Activated CD4-positive, alpha-beta T cell treated with anti-CD3 and anti-CD28 coated beads, Interleukin-2, amount 50 U/mL, for 48 hours (primary cell): ENCODE data around the gene KIT.

ENCODE experiments used
- DNase-seq, 2 experiments: peaks; one replicate each; pipeline ENCODE4 v3.0.0-alpha.2; 2020

KIT gene

GRCh38 chr4:54661169-54661568, 3.4 kb downstream of the KIT start:
- no peak for DNase-seq

DNA sequence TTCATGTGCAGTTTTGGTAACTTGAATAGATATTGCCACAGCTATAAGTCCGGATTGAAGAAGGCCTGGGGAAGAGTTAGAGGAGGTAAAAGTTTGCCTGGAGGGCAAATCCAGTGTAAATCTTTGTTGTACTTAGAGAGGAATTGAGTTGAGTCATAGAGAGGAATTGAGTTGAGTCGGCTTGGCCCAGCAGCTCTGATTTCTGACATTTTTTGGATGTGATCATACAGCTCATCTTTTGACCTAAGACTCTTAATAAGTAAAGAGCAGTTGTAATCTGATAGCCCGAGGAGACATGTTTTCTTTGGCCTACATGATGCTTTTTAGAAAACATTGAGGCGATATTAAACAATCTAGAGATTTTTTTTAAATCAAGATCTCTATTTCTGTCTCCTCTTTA, 3.9 kb downstream of the KIT start:
- DNase-seq: no peak

DNA sequence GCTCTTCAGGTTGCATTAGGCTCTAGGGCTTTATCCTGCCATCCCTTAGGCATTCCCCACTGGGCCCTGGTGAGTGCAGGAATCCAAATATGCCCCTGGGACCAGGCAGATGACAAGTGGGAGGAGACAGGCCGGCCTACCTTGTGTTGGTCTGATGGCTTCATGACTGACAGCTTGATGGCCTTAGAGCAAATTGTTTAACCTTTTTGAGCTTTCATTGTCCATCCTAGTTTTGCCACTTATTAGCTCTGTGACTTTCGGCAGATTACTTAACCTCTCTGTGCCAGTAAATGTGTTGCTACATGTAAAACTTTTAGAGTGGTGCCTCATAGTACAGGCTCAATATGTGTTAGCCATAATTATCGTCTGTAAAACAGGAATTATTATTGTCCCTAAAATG, 4.4 kb downstream of the KIT start:
- DNase-seq: no peak

- no peak for DNase-seq
These were observed 5.3 kb downstream of the KIT start for GRCh38 chr4:54662901-54663585.

DNA sequence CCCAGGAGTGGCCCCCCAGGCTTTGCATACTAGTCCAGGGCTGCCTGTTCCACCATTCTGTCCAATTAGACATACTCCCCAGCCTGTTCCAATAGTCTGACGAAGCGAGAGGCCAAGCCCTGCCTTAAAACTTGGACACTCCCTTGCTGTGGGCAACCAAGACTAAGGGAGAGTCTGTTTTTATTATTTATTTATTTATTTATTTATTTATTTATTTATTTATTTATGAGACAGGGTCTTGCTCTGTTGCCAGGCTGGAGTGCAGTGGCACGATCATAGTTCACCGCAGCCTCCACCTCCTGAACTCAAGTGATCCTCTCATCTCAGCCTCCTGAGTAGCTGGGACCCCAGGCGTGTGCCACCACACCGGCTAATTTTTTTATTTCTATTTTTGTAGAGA, 6.6 kb downstream of the KIT start:
- DNase-seq: no peak

- no peak for DNase-seq
These were observed 10.4 kb downstream of the KIT start for GRCh38 chr4:54668014-54668611.

DNA sequence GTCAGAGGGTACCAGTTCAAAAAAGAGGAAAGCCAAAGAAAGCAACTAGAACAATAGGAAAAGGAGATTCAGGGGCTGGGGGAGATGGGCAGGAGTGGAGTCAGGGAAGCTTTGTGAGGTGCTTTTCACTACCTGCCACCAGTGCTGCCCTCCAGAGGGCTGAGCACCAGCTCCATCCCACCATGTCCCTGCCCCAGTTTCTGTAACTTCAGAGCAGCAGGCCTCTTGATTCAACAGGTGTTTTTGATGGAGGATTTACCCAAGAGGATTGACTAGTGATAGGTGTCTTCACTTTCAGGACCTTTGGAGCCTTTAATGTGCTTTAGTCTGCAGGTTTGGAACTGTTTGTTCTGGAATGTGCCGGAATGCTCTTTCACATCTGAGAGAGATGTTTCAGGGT, 12.1 kb downstream of the KIT start:
- no peak for DNase-seq

DNA sequence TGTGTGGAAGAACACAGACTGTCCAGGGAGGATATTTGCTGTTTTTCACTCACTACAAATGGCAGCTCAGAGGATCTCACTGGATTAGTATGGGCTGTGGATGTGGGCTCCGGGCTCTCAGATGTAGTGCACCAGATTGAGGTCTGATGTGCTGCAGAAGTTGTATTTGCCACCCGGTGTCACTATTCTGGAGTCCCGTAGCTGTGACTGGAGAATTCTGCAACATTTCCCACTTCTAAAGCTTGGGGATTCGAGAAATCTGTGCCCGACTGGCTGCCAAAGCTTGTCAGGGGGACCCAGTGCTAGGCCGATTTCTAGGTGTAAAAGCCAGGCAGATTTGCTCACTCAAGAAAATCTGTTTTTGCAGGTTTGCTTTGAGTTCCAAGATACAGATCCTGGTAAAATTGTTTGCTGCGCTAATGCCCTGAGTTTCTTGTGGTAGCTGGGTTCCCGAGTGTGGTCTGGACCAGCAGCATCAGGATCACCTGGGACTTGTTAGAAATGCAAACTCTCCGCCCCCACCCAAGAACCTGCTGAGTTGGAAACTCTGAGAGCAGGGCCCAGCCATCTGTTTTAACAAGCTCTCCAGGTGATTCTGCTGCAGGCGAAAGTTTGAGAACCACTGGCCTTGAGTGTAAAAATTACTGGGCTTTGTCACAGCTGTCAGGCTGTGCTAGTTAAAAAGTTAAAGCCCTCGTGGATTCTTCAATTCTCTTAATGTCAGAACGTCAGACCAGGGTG, 18.1 kb downstream of the KIT start:
- DNase-seq: no peak

GRCh38 chr4:54676658-54677057, 18.9 kb downstream of the KIT start:
- no peak for DNase-seq

DNA sequence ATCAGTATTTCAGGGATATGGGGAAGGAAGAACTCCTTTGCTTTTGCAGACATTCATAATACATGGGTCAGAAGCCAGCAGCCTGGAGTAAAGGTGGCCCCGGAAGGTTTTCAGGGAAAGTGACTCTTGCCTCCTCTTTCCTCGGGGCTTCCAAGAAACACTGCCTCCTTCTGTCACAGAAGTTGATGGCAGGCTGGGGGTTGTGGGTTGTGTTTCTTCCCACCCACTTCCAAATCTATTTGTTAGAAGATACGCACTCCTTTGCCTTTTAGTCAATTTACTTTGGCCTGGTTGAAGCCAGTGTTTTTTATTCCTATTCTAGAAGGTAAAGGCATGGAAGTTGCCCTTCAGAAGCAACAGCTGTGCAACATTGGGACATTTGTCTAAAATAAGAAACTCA, 19.7 kb downstream of the KIT start:
- no peak for DNase-seq

GRCh38 chr4:54677853-54678650, 20.3 kb downstream of the KIT start:
- DNase-seq: no peak

- no peak for DNase-seq
These were observed 21.1 kb downstream of the KIT start for GRCh38 chr4:54678826-54679225.

DNA sequence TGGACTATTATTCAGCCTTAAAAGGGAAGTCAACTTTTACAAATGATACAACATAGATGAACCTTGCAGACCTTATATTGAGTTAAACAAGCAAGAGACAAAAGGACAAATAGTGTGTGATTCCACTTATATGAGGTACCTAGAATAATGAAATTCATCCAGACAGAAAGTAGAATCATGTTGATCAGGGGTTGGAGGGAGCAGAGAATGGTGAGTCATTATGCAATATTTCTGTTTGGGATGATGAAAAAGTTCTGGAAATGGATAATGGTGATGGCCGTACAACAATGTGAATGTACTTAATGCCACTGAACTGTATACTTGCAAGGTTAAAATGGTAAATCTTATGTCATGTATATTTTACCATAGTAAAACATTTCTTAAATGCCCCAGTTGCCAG, 22.1 kb downstream of the KIT start:
- no peak for DNase-seq

DNA sequence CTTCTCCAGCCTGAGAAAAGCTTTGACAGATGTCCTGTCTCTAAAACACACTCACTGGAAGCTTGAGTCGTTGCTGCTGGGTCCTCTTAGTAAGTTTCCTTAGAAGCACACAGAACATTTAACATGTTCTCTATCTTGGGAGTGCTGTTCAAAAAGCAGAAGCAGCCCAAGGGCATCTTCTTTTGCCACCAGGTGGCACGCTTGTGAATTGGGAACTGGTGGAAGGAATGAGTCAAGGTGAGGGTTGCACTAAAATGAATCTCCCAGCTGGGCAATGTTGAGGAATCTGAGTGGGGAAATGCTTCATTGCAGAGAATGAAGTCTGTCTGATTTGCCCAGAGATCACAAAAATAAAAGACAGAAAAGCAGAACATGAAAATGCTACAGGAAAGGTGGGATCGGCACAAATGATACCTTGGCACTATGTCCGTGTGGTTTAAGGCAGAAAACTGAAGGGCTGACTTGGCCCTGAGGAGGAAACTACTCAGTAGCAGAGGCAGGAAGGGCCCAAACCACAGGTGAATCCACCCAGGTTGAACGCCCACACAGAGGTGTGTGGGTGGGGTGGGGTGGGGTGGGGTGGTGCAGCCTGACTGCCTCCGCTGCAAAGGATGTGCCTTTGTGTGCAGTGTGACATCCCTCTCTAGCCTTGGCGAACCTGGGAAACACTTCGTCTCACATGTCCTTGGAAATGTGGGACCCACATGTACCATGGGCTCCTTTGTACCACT, 26.0 kb downstream of the KIT start:
- peak; percentile 58 to 65 for DNase-seq

GRCh38 chr4:54685810-54686209, 28.1 kb downstream of the KIT start:
- no peak for DNase-seq

DNA sequence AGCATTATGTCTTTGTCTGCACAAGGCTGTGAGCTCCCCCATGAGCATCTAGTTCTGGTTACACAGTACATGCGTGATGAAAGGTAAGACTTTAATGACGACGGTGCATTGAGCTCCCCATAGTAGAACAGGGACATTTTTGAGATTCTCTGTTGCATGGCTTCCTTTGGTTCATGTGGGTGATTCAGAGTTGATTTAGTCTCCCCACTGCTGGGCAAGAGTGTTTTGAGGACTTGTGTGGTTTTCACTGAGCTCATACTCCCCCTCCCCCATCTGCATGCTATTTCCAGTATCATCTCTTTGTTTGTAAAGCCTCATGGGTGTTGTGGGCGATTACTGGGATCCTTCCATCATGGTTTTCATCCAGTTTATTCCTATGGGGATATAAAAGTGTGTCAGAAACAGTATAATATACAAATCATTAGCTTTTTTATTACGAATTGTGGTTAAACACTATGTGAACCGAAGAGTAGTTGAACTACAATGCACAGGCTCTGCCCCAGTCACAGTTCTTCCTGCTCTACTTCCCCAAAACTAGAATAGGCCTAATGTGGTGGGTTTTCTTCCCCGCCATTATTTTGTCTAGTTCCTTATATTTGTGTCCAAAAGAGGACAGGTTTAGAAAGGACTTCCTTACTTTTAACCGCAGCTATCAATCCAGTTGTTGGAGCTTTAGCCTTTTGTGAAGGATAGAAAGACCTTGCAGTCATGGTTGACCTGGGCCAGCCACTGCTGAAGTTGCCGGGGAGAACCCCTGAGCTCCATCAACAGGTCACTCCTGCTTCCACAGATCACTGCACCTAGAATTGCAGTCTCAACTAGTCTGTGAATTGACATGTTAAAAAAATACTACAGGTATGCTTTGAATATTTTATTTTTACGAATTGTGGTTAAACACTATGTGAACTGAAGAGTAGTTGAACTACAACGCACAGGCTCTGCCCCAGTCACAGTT, 30.4 kb downstream of the KIT start:
- no peak for DNase-seq

GRCh38 chr4:54695337-54695736, 37.6 kb downstream of the KIT start:
- DNase-seq: no peak

DNA sequence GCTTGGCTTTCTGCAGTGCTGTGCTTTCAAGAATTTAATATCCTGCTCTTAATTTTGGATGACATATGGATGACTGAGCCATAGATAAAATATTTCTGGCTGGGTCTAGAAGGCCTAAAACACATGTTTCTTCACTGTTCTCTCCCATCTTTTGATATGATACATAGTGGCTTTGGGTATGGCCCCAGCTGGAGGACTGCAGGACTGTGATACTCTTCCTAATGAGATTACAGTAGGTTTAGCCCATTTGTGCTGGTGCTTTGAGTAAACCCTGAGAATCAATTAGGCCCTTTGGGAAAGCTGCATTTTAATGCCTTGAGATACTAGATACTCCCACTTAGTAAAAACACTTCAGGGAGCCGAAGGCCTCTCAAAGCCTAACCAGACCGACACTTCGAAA, 38.0 kb downstream of the KIT start:
- no peak for DNase-seq

DNA sequence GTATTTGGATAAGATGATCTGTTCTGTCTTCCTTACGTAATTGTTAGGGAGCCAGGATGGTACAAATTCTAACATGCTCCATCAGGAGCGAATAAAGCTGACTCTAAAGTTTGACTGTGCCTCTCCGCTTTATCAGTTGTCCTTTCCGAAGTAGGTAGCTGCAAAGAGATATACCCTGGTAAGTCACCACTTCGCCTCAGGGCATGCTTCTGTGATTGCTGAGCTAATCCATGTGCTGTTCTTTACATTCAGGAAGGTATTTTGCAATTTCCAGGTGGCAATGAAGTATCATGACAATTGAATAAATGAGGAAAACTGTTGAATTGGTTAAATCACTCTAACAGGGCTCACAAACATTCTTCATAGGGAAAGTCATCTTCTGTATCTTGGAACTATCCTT, 38.9 kb downstream of the KIT start:
- no peak for DNase-seq

GRCh38 chr4:54700986-54701385, 43.2 kb downstream of the KIT start:
- no peak for DNase-seq

GRCh38 chr4:54703182-54703581, 45.4 kb downstream of the KIT start:
- no peak for DNase-seq

- no peak for DNase-seq
These were observed 49.6 kb downstream of the KIT start for GRCh38 chr4:54707406-54707805.
